MG63 (cell line): ENCODE measurements around the gene AMPD3. TPM values are rescaled to one million over a fixed set of nuclear protein-coding genes. Genes with fewer than 3 reads are reported as not detected.
A peak's percentile ranks its signal among the peaks of the same experiment; 100 is the strongest.

Experiments
- DNase-seq: peaks from one replicate; pipeline ENCODE4 v3.0.0-alpha.2; 2020
- H3K27me3 ChIP-seq: fragments of 250-450 bp; sonication (Bioruptor Pico); 2 replicates; pipeline ENCODE4 v1.5.1; 2020; ENCODE audit warnings: mild to moderate bottlenecking, moderate library complexity
- H3K36me3 ChIP-seq: fragments of 250-450 bp; sonication (Bioruptor Pico); 2 replicates; pipeline ENCODE4 v1.5.1; 2020; ENCODE audit warnings: mild to moderate bottlenecking, moderate library complexity
- H3K4me3 ChIP-seq: fragments of 250-450 bp; sonication (Bioruptor Pico); 2 replicates; pipeline ENCODE4 v1.5.1; 2020; ENCODE audit warnings: mild to moderate bottlenecking, moderate library complexity
- H3K9me3 ChIP-seq: fragments of 250-450 bp; sonication (Bioruptor Pico); 2 replicates; pipeline ENCODE4 v1.5.1; 2020; ENCODE audit warnings: mild to moderate bottlenecking, moderate library complexity
- total RNA-seq: library from RNA; depleted of rRNA; stranded (reverse); fragments of >200 nt; shearing (Covaris generic); gene quantifications from 2 replicates; pipeline ENCODE4 v1.2.3, GENCODE V29; 2014; ENCODE audit warnings: low replicate concordance

Gene AMPD3
- total RNA-seq, 1 experiment from 2014 or later: 1.6 TPM

GRCh38 chr11:10476927-10477689 lies 22.0 kb downstream of the AMPD3 start:
- no peak for DNase-seq
- Histone ChIP-seq H3K9me3 (no peaks in the 10 kb centered on the region), H3K36me3 (no peaks in the 10 kb centered on the region; the same call in 1 of the 2 replicates), H3K4me3 (no peak overlapping the region), H3K27me3 (no peaks in the 10 kb centered on the region)

DNA sequence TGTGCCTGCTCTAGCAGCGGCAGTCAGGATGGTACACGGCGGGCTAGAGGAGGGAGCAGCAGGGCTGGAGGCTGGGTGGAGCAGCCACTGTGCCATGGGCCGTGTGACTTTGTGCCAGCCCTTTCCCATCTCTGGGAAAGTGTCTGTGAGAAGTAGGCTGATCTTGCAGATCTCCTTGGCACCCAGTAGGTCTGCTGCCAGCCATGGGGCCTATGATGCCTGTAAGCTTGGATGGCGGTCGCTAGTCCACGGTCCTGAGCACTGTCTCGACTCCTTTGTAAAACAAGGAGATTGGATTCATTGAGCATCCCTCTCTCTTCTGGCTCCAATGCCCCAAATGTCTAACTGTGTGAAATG lies 22.6 kb downstream of the AMPD3 start:
- no peaks in the 10 kb centered on the region for H3K27me3 ChIP-seq
- no peak for DNase-seq
- H3K36me3 ChIP-seq: no peaks in the 10 kb centered on the region; the same call in 1 of the 2 replicates
- no peaks in the 10 kb centered on the region for H3K9me3 ChIP-seq
- H3K4me3 ChIP-seq: no peak overlapping the region

DNA sequence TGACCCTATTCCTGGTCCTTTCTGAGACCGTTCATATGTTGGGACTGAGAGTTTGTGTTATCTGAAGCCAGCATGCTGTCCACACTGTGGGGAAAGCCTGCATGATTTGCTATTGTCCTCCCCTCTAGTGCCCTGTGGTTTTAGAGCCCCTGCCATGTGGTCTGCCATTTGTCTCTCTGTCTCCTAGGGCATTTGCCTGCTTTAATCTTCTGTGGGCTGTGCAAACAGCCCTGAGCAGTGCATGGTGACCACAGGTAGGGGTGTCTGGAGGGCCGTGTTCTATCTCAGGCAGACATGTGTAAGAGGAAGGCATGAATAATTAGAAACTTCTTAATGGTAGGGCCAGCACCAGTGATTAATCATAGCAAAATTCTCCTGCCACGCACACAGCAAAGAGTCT lies 23.0 kb downstream of the AMPD3 start:
- no peaks in the 10 kb centered on the region; the same call in 1 of the 2 replicates for H3K36me3 ChIP-seq
- H3K4me3 ChIP-seq: no peak overlapping the region
- no peaks in the 10 kb centered on the region for H3K9me3 ChIP-seq
- DNase-seq: no peak
- H3K27me3 ChIP-seq: no peaks in the 10 kb centered on the region

DNA sequence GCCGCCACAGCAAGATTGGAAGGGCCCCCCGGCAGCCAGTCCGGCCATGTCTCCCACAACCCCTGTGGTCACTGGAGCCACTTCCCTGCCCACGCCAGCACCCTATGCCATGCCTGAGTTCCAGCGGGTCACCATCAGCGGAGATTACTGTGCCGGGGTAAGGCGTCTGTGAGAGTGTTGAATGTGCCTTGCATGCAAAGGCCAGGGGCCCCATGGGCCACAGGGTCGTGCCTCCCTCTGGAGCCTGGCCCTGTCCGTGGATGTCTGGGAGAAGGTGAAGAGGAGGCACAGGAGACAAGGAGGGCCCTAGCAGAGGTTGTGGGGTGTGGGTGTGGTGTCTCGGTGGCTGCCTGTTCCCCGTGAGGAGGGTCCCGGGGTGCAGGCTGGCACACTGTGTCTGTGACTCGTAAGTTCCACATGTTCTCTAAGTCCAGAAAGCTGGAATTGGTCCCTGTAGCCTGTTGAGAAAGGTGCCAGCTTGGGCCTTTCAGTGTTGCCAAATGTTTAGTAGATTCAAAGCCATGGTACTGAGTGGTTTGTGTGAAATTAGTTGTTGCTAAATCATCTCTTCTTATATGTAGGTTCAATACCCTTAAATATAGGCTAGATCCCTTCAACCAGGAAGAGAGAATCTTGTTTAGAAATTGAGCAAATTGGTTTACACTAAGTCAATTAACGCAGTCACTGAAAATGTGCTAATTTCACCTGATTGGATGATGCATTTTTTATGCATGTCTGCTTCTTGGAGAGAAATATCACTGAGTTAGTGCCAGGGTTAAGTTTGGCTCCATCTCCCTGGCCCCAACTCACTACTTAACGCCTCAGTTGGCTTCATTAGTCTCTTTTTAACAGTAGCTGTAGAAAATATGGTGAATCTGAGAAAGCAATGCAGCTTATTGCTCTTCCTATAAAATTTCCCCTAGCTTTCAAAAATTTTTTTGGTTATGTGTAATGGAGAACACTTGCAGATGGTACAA lies 23.8 kb downstream of the AMPD3 start:
- DNase-seq: peak; percentile 55
- no peaks in the 10 kb centered on the region; the same call in 1 of the 2 replicates for H3K36me3 ChIP-seq
- H3K27me3 ChIP-seq: no peaks in the 10 kb centered on the region
- no peaks in the 10 kb centered on the region for H3K9me3 ChIP-seq
- no peak overlapping the region for H3K4me3 ChIP-seq

- no peaks in the 10 kb centered on the region for H3K27me3 ChIP-seq
- no peaks in the 10 kb centered on the region; the same call in 1 of the 2 replicates for H3K36me3 ChIP-seq
- DNase-seq: no peak
- no peaks in the 10 kb centered on the region for H3K9me3 ChIP-seq
- H3K4me3 ChIP-seq: no peak overlapping the region
Measured at GRCh38 chr11:10480026-10480425, 25.0 kb downstream of the AMPD3 start.

- Histone ChIP-seq H3K9me3 (no peaks in the 10 kb centered on the region), H3K36me3 (no peaks in the 10 kb centered on the region; the same call in 1 of the 2 replicates), H3K4me3 (no peak overlapping the region), H3K27me3 (no peaks in the 10 kb centered on the region)
- no peak for DNase-seq
Measured at GRCh38 chr11:10480760-10481159, 25.7 kb downstream of the AMPD3 start.

DNA sequence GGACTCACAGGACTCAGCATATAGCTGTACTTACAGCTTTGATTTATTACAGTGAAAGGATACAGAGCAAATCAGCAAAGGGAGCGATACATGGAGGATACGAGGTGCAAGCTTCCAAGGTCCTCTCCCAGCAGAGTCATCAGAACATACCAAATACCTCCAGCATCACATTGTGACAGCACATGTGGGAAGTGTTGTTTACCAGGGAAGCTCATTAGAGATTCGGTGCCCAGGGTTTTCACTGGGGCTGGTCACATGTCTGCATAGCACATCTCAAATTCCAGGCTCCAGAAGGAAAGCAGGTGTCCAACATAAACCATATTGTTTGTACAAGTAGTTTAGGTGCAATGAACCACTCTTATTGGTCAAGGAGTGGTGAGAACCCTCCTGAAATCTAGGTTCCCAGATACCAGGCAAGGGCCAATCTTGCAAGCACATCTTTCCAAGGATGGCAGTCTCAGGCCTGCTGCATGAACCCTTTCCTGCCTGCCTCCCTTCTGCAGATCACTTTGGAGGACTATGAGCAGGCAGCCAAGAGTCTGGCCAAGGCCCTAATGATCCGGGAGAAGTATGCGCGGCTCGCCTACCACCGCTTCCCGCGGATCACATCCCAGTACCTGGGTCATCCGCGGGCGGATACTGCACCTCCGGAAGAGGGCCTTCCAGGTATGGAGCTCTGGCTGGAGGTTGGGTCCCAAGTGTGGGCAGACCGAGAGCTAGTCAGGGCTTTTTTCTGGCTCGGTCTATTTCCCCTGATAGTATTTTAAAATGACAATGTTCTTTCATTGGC lies 26.7 kb downstream of the AMPD3 start:
- no peak overlapping the region for H3K4me3 ChIP-seq
- H3K27me3 ChIP-seq: no peaks in the 10 kb centered on the region
- no peaks in the 10 kb centered on the region for H3K9me3 ChIP-seq
- DNase-seq: no peak
- H3K36me3 ChIP-seq: no peaks in the 10 kb centered on the region; the same call in 1 of the 2 replicates

GRCh38 chr11:10483174-10483573 lies 28.1 kb downstream of the AMPD3 start:
- no peak for DNase-seq
- no peaks in the 10 kb centered on the region for H3K9me3 ChIP-seq
- no peaks in the 10 kb centered on the region; the same call in none of the 2 replicates for H3K36me3 ChIP-seq
- no peak overlapping the region for H3K4me3 ChIP-seq
- H3K27me3 ChIP-seq: no peaks in the 10 kb centered on the region

GRCh38 chr11:10483584-10483983 lies 28.5 kb downstream of the AMPD3 start:
- H3K4me3 ChIP-seq: no peak overlapping the region
- DNase-seq: no peak

GRCh38 chr11:10484461-10485180 lies 29.6 kb downstream of the AMPD3 start:
- H3K36me3 ChIP-seq: no peaks in the 10 kb centered on the region; the same call in none of the 2 replicates
- H3K4me3 ChIP-seq: no peak overlapping the region
- H3K9me3 ChIP-seq: no peaks in the 10 kb centered on the region
- no peaks in the 10 kb centered on the region for H3K27me3 ChIP-seq
- DNase-seq: no peak

More at GRCh38 chr11:10483584-10483983, 28.5 kb downstream of the AMPD3 start:
- Histone ChIP-seq H3K9me3 (no peaks in the 10 kb centered on the region), H3K27me3 (no peaks in the 10 kb centered on the region), H3K36me3 (no peaks in the 10 kb centered on the region; the same call in none of the 2 replicates)

GRCh38 chr11:10485646-10486045 lies 30.6 kb downstream of the AMPD3 start:
- H3K36me3 ChIP-seq: no peaks in the 10 kb centered on the region; the same call in none of the 2 replicates
- no peaks in the 10 kb centered on the region for H3K9me3 ChIP-seq
- H3K27me3 ChIP-seq: no peaks in the 10 kb centered on the region
- DNase-seq: no peak
- H3K4me3 ChIP-seq: no peak overlapping the region

GRCh38 chr11:10486161-10486840 lies 31.2 kb downstream of the AMPD3 start:
- DNase-seq: no peak
- Histone ChIP-seq H3K27me3 (no peaks in the 10 kb centered on the region), H3K4me3 (no peak overlapping the region), H3K9me3 (no peaks in the 10 kb centered on the region), H3K36me3 (no peaks in the 10 kb centered on the region; the same call in none of the 2 replicates)

GRCh38 chr11:10487002-10487647 lies 32.1 kb downstream of the AMPD3 start:
- Histone ChIP-seq H3K27me3 (no peaks in the 10 kb centered on the region), H3K9me3 (no peaks in the 10 kb centered on the region), H3K4me3 (no peak overlapping the region), H3K36me3 (no peaks in the 10 kb centered on the region; the same call in none of the 2 replicates)
- no peak for DNase-seq

- no peaks in the 10 kb centered on the region for H3K9me3 ChIP-seq
- no peaks in the 10 kb centered on the region for H3K27me3 ChIP-seq
- H3K36me3 ChIP-seq: peaks cover 8% of the 10 kb centered on the region
- DNase-seq: peak; percentile 52
- H3K4me3 ChIP-seq: no peak overlapping the region
Measured at GRCh38 chr11:10488121-10488933, 33.3 kb downstream of the AMPD3 start.
